NCI-H345 treated with DMSO at 0.1 percent for 48 hours (cell line): ENCODE results near the gene PPP2R3B.
"Not testable (repeated sequence)": the region's sequence is repeated elsewhere in the genome, so short reads cannot be mapped to it uniquely, and the experiment has no call there.

Source experiments
- DNase-seq: peaks from one replicate; lab custom pipeline; 2025; ENCODE audit not compliant: unreplicated experiment; lab: John Stamatoyannopoulos, UW

PPP2R3B gene

DNA sequence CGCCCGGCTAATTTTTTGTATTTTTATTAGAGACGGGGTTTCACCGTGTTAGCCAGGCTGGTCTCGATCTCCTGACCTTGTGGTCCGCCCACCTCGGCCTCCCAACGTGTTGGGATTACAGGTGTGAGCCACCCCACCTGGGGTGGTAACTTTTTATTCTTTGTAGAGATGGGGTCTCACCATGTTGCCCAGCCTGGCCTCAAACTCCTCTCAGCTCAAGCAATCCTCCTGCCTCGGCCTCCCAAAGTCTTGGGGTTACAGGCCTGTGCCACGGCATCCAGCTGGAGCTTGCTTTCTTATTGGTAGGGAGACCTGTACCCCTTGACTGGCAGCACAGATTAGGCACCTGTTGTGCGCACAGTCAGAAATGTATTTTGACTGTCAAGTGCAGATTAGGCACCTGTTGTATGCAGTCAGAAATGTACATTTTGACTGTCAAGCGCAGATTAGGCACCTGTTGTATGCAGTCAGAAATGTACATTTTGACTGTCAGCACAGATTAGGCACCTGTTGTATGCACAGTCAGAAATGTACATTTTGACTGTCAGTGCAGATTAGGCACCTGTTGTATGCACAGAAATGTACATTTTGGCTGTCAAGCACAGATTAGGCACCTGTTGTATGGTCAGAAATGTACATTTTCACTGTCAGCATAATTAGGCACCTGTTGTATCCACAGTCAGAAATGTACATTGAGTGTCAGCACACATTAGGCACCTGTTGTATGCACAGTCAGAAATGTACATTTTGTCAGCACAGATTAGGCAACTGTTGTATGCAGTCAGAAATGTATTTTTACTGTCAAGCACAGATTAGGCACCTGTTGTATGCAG lies 80.7 kb downstream of the PPP2R3B start:
- not testable (repeated sequence) for DNase-seq

GRCh38 chrX:302975-303374 lies 83.7 kb downstream of the PPP2R3B start:
- no peak for DNase-seq

DNA sequence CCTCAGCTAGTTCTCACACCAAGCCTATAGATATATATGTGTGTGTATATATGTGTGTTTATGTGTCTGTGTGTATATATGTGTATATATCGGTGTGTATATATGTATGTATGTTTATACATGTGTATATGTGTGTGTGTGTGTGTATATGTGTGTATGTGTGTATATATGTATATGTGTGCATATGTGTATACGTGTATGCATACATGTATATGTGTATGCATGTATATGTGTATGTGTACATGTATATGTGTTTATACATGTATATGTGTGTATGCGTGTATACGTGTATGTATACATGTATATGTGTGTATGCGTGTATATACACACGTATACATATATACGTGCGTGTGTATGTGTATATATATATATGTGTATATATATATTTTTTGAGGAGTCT lies 86.4 kb downstream of the PPP2R3B start:
- DNase-seq = no peak

DNA sequence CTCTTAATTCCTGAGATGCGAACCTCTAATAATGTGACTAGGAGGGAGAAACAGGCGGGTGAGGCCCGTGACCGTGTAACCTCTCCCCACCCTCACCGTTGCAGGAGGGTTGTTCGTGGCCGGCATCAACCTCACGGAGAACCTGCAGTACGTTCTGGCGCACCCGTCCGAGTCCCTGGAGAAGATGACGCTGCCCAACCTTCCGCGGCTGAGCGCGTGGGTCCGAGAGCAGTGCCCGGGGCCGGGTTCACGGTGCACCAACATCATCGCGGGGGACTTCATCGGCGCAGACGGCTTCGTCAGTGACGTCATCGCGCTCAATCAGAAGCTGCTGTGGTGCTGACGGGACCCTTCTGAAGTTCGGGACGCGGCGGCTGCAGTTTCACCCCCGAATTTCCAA lies 87.7 kb downstream of the PPP2R3B start:
- DNase-seq = no peak

DNA sequence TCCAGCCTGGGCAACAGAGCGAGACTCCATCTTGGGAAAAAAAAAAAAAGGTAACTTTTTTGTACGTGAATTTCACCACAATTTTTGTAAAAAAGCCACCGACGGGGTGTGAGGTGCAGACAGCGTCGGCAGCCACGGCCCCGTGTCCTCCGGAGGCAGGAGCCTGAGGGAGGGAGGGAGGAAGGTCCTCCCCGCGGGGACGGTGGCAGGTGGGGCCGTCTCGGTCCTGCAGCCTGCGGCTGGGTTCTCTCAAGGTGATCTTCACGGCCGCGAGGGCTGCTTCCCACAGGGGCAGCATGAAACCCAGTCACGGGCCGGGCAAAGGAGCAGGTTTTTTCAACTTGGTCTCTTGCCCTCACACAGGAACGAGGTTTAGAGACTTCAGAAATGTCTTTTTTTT lies 91.6 kb downstream of the PPP2R3B start:
- DNase-seq = no peak

GRCh38 chrX:292900-293897 lies 93.5 kb downstream of the PPP2R3B start:
- DNase-seq = no peak

GRCh38 chrX:291411-291901 lies 95.3 kb downstream of the PPP2R3B start:
- no peak for DNase-seq

DNA sequence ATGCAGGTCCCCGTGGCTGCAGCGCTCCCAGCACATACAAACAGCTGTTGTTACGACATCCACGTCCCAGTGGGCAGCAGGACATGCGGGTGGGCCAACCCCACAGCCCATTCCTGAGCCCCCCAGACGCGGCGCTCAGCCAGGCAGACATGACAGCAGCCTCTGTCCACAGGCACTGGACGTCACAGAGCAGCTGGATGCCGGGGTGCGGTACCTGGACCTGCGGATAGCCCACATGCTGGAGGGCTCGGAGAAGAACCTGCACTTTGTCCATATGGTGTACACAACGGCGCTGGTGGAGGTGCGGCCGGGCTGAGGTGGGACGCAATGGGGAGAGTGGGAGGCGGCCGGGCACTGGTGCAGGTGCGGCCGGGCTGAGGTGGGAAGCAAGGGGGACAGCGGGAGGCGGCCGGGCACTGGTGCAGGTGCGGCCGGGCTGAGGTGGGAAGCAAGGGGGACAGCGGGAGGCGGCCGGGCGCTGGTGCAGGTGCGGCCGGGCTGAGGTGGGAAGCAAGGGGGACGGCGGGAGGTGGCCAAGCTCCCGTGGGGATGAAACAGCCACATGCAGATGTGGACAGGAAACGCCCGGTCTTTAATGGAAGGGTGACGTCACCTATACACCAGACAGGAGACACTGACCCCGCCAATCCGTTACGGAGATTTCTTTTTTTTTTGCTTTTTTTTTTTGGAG lies 96.1 kb downstream of the PPP2R3B start:
- DNase-seq = no peak

DNA sequence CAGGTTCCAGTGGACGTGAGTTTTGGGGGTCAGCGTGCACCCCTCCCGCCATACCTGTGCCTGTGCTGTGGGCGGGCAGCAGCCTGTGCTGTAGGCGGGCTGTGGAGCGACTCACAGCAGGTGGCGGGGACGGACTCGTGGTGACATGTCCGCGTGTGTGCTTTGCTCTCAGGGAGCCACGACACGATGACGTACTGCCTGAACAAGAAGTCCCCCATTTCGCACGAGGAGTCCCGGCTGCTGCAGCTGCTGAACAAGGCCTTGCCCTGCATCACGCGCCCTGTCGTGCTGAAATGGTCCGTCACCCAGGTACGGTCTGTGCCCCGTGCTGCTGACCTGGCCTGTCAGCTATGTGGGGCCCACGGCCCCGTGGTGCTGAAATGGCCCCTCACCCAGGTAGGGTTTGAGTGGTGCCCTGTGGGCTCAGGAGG lies 98.1 kb downstream of the PPP2R3B start:
- DNase-seq = no peak

DNA sequence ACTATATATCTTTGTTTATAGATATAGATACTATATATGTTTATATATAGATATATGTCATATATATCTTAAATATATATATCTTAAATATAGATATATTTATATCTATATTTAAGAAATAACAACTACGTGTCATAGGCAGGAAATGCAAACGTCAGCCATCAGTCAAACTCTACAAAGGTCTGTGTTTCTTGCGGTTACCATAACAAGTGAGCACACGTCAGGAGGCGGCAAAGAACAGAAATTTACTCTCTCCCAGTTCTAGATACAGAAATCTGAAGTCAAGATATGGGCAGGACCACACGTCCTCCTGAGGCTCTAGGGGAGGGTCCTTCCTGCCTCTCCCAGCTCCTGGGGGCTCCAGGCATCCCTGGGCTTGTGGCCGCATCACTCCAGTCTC lies 99.0 kb downstream of the PPP2R3B start:
- DNase-seq = no peak

- DNase-seq = no peak
Observed at GRCh38 chrX:285076-285677, 101.5 kb downstream of the PPP2R3B start.
